Measurements from ENCODE around the gene BOD1L2.

BOD1L2 gene

DNA sequence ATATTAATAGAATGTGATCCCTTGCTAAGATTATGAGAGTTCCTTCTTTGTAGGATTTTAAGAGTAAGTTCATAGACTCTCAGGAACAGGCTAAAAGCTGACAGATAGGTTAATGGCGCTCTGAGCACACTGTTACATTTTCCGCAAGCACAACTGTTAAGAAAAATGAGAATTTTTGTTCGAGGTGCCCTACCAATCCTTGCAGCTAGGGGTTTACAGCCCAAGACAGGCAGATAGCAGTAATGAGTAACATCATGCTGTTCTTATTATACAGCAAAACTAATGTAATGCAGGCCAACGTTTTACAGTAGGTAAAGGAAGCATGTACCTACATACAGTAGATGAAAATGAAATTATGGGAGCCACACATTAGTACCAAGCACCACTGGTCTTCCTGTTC, 11.2 kb upstream of the BOD1L2 start:
- H3K9me3 Mint-ChIP-seq: no peaks in the 10 kb centered on the region
- H3K4me3 Mint-ChIP-seq: no peak overlapping the region
- H3K4me1 Mint-ChIP-seq: no peaks in the 10 kb centered on the region
- DNase-seq (ENCODE audit: low spot score in 2 of 2) (no peak), ATAC-seq (replicated peaks; ENCODE audit: extremely low read depth, poor library complexity, severe bottlenecking) (no peak)
- H3K27ac Mint-ChIP-seq (ENCODE audit: low read depth): no peak overlapping the region
- no peaks in the 10 kb centered on the region for H3K36me3 Mint-ChIP-seq (ENCODE audit: insufficient read depth)
- H3K27me3 Mint-ChIP-seq: peaks cover 19% of the 10 kb centered on the region

DNA sequence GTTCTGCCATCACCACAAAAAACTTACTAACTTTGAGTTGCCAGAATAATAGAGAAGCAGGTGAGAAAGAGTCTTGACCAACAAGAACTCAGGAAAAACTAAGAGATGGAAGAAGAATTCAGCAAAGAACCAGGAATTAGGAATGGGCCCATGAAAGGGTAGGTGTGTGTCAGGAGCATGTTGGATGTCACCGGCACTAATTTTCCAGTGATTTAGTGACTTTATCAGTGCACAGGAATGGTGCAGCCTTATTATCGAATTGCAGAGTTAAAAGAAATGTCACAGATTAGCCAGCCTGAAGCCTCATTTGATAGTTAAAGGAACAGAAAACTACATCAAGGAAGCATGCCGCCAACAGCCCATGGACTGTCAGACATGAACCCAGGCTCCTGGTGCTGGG, 9.0 kb upstream of the BOD1L2 start:
- Mint-ChIP-seq H3K4me3 (no peak overlapping the region), H3K27me3 (peaks cover 9% of the 10 kb centered on the region), H3K27ac (ENCODE audit: low read depth) (no peak overlapping the region), H3K4me1 (no peaks in the 10 kb centered on the region), H3K36me3 (ENCODE audit: insufficient read depth) (no peaks in the 10 kb centered on the region), H3K9me3 (no peaks in the 10 kb centered on the region)
- DNase-seq (ENCODE audit: low spot score in 2 of 2) (no peak), ATAC-seq (replicated peaks; ENCODE audit: extremely low read depth, poor library complexity, severe bottlenecking) (no peak)

DNA sequence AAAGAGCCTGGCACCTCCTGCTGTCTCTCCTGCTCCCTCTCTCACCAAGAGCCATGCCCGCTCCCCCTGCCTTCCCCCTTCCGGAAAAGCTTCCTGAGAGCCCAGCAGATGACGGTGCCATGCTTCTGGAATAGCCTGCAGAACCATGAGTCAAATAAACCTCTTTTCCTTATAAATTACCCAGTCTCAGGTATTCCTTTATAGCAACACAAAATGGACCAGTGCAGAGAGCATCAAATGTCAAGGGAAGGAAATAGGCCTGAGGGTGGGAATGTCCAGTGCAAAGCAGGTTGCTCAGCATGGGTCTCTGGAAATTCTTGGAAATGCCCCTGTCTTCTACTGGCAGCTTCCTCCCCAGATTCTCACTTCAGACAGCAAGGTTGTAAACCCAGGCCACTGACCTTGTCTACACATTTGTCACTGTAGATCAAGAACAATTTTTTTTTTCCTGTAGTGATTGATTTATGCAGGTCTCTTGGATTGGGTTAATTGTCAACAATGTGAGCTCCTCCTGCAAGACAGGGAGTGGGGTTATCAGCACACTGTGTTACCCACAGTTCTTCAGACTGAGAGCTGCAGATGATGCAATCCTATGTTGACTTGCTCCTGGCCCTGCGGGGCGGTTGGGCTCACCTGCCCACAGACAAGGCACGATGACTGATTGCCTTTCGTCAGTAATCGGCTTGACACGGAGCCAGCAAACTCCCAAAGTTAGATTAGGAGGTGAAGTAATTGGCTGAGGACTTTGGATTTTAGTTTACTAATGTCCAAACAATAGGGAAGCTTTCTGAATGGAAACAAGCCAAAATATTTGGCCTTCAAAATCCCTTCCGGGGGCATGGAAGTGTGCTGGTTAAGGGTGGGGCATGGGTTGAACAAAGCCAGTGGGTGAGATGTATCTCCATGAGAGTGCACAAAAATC, 5.4 kb upstream of the BOD1L2 start:
- ATAC-seq (replicated peaks; ENCODE audit: extremely low read depth, poor library complexity, severe bottlenecking) (no peak), DNase-seq (ENCODE audit: low spot score in 2 of 2) (no peak)
- H3K4me3 Mint-ChIP-seq: no peak overlapping the region
- no peaks in the 10 kb centered on the region for H3K4me1 Mint-ChIP-seq
- no peaks in the 10 kb centered on the region for H3K9me3 Mint-ChIP-seq
- peaks cover 15% of the 10 kb centered on the region for H3K27me3 Mint-ChIP-seq
- H3K36me3 Mint-ChIP-seq (ENCODE audit: insufficient read depth): no peaks in the 10 kb centered on the region
- no peak overlapping the region for H3K27ac Mint-ChIP-seq (ENCODE audit: low read depth)

DNA sequence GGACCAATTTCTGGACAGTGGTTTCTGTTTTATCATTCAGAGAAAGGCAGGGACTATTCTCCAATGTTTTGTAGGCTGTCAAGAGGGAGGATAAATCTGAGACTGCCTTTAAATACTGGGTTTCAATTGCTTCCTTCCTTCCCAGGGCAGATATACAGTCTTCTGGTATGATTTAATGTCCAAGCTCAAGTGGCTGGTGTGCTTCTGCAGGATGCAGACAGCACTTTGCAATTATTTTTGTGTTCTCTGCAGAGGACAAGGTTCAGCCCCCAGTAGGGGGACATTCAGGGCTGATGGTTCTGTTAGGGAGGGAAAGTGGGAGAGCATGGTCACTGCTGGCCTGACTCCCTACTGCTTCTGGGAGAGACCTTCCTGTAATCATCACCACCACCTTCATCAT, 4.6 kb upstream of the BOD1L2 start:
- no peak overlapping the region for H3K27ac Mint-ChIP-seq (ENCODE audit: low read depth)
- peaks cover 15% of the 10 kb centered on the region for H3K27me3 Mint-ChIP-seq
- H3K9me3 Mint-ChIP-seq: no peaks in the 10 kb centered on the region
- H3K4me3 Mint-ChIP-seq: no peak overlapping the region
- no peaks in the 10 kb centered on the region for H3K36me3 Mint-ChIP-seq (ENCODE audit: insufficient read depth)
- no peaks in the 10 kb centered on the region for H3K4me1 Mint-ChIP-seq
- DNase-seq (ENCODE audit: low spot score in 2 of 2): no peak
- no peak for ATAC-seq (replicated peaks; ENCODE audit: extremely low read depth, poor library complexity, severe bottlenecking)

DNA sequence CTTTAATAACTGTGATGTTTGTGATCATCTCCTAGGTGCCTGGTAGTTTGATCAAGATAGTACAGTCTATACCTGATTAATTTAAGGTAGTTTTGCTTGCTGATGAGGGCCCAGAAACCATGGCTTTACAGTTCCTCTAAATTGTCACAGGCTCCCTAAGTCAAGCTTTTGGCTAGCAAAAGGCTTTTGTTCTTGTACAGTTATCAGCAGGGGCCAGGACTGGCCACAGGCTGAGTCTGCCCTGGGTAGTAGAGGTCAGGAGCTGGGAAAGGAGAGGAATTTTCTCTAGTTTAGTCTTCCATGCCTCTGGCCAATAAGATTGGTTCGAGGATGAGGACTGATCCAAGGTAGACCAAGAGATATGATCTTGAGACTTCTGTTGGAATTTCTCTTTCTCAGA, 3.6 kb upstream of the BOD1L2 start:
- H3K27me3 Mint-ChIP-seq: peaks cover 15% of the 10 kb centered on the region
- H3K27ac Mint-ChIP-seq (ENCODE audit: low read depth): no peak overlapping the region
- ATAC-seq (replicated peaks; ENCODE audit: extremely low read depth, poor library complexity, severe bottlenecking): no peak
- no peak overlapping the region for H3K4me3 Mint-ChIP-seq
- no peaks in the 10 kb centered on the region for H3K4me1 Mint-ChIP-seq
- H3K36me3 Mint-ChIP-seq (ENCODE audit: insufficient read depth): no peaks in the 10 kb centered on the region
- no peak for DNase-seq (ENCODE audit: low spot score in 2 of 2)
- H3K9me3 Mint-ChIP-seq: no peaks in the 10 kb centered on the region

DNA sequence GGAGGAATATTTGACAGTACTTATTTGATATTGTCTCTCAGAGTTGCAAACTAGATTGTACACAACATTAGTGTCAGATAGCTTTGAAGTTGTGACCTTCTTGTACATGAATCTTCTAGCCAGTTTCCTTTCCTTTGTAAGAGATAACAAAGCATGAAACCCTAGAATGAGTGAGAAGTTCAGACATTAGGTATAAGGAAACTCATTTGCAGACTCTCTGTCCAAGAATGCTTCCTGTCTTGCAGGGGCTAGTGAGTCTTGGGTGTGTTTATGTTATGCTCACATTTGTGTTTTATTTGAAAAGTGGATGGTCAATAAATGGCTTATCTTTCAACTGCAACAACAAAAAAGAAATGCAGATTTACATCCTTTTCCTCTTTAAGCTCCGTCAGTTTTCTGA, 1.4 kb downstream of the BOD1L2 start:
- Mint-ChIP-seq H3K9me3 (no peaks in the 10 kb centered on the region), H3K4me3 (no peak overlapping the region), H3K27ac (ENCODE audit: low read depth) (no peak overlapping the region), H3K36me3 (ENCODE audit: insufficient read depth) (no peaks in the 10 kb centered on the region), H3K4me1 (peaks cover 6% of the 10 kb centered on the region), H3K27me3 (peaks cover 43% of the 10 kb centered on the region)
- no peak for ATAC-seq (replicated peaks; ENCODE audit: extremely low read depth, poor library complexity, severe bottlenecking)
- no peak for DNase-seq (ENCODE audit: low spot score in 2 of 2)

DNA sequence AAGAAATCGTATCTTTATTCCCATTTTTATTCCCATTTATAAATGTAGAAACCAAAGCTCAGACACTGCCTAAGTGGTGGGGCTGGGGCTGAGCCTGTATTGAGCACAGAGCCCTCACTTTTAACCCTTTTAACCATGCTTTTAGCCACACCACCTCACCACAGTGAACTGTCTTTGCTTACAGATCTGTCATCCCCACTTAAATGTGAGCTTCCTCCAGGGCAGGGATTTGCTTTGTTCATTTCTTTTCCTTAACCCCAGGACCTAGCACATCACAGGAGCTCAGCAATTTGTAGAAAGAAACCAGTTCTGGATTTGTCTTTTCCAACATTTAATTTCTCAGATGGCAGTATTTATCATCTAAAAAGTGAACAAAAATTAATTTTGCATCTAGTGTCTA, 2.2 kb downstream of the BOD1L2 start:
- H3K4me3 Mint-ChIP-seq: no peak overlapping the region
- no peak for DNase-seq (ENCODE audit: low spot score in 2 of 2)
- H3K27me3 Mint-ChIP-seq: peaks cover 42% of the 10 kb centered on the region
- H3K27ac Mint-ChIP-seq (ENCODE audit: low read depth): no peak overlapping the region
- no peak for ATAC-seq (replicated peaks; ENCODE audit: extremely low read depth, poor library complexity, severe bottlenecking)
- no peaks in the 10 kb centered on the region for H3K9me3 Mint-ChIP-seq
- H3K4me1 Mint-ChIP-seq: peaks cover 6% of the 10 kb centered on the region
- no peaks in the 10 kb centered on the region for H3K36me3 Mint-ChIP-seq (ENCODE audit: insufficient read depth)

DNA sequence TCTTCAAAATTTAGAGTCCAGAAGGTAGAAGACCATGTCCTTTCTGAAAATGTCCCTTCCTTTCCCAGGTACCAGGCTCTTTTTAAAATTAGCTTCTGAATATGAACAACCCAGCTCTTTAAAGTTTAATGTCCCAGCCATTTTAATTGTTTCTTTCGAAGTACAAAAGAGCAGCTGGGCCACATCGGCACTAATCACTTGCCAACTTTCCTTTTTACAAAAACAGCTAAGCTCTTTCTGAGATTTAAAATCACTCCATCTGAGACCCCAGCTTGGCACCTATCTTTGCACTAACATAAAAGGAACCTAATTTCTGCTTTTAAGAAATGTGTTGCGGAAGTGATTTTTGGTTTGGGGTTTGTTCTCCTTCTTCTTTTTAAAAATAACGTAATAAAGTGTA, 2.6 kb downstream of the BOD1L2 start:
- H3K4me1 Mint-ChIP-seq: peaks cover 6% of the 10 kb centered on the region
- ATAC-seq (replicated peaks; ENCODE audit: extremely low read depth, poor library complexity, severe bottlenecking) (no peak), DNase-seq (ENCODE audit: low spot score in 2 of 2) (no peak)
- H3K9me3 Mint-ChIP-seq: no peaks in the 10 kb centered on the region
- peaks cover 37% of the 10 kb centered on the region for H3K27me3 Mint-ChIP-seq
- H3K36me3 Mint-ChIP-seq (ENCODE audit: insufficient read depth): no peaks in the 10 kb centered on the region
- H3K4me3 Mint-ChIP-seq: no peak overlapping the region
- no peak overlapping the region for H3K27ac Mint-ChIP-seq (ENCODE audit: low read depth)

DNA sequence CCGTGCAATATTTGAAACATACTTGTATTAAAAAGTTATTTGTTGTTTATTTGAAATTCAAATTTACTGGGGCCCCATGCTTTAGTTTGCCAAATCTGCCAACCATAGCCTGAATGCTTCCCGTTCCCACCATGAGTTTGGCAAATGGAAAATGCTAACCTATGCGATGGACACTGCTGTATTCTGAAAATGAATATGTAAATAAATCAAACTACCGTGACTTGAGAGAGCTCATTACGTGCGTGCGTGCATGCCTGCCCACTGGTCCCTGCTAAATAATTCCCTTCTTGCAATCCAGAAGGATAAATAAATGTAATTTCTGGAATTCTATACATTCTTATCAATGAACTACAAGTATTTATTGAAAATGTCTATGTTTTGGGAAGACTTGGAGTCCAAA, 3.2 kb downstream of the BOD1L2 start:
- H3K4me3 Mint-ChIP-seq: no peak overlapping the region
- no peak for DNase-seq (ENCODE audit: low spot score in 2 of 2)
- no peaks in the 10 kb centered on the region for H3K9me3 Mint-ChIP-seq
- ATAC-seq (replicated peaks; ENCODE audit: extremely low read depth, poor library complexity, severe bottlenecking): no peak
- H3K27ac Mint-ChIP-seq (ENCODE audit: low read depth): no peak overlapping the region
- H3K4me1 Mint-ChIP-seq: peaks cover 6% of the 10 kb centered on the region
- no peaks in the 10 kb centered on the region for H3K36me3 Mint-ChIP-seq (ENCODE audit: insufficient read depth)
- peaks cover 32% of the 10 kb centered on the region for H3K27me3 Mint-ChIP-seq

DNA sequence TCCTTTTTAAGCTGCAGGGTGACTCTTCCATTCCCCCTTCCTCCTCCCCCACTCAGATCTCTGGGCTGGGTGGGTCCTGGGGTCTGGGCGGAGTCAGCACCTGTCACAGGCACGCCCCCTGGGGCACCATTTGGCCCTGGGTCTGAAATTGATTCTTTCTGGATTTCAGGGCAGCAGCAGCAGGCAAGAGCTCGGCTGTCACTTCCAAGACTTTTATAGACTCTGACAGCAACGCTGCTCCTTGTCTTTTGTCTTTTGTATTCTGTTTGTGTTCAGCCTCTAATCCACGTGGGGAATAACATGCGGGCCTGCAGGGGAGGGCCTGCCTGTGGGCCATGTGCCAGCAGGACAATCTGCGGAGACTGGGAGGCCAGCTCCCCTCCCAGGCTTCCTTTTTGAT, 3.9 kb downstream of the BOD1L2 start:
- Mint-ChIP-seq H3K4me3 (no peak overlapping the region), H3K36me3 (ENCODE audit: insufficient read depth) (no peaks in the 10 kb centered on the region), H3K4me1 (peaks cover 6% of the 10 kb centered on the region), H3K27me3 (peaks cover 32% of the 10 kb centered on the region), H3K27ac (ENCODE audit: low read depth) (no peak overlapping the region), H3K9me3 (no peaks in the 10 kb centered on the region)
- no peak for DNase-seq (ENCODE audit: low spot score in 2 of 2)
- no peak for ATAC-seq (replicated peaks; ENCODE audit: extremely low read depth, poor library complexity, severe bottlenecking)

DNA sequence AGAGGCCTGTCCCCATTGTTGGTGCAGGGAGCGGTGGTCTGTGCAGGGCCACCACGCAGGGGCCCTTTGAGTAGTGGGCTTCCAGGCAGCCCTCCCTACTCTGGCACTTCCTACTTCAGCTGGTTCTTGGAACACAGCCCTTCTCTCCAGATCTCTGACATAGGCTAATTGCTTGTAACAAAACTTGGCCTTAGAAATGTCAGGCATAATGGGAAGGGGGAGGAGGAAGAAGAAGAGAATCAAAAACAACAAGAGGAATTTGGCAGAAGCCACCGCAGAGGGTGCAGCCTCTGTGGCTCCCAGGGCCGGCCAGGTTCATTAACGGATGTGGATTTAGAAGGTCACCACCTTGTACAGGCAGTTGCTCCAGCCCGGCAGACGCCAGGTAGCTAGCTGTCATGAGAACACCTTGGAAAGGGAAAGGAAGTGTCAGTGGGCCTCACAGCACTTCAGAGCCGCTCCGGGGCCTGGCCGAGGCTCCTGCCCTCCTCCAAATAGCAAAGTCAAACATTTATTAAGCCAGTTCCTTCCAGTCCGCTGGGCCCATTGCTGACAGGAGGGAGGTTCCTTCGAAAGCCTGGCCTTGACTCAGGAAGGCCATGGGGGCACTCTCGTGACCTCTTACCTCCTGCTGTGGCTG, 7.4 kb downstream of the BOD1L2 start:
- H3K36me3 Mint-ChIP-seq (ENCODE audit: insufficient read depth): no peaks in the 10 kb centered on the region
- DNase-seq (ENCODE audit: low spot score in 2 of 2): no peak
- H3K4me1 Mint-ChIP-seq: peaks cover 6% of the 10 kb centered on the region
- no peaks in the 10 kb centered on the region for H3K9me3 Mint-ChIP-seq
- no peak for ATAC-seq (replicated peaks; ENCODE audit: extremely low read depth, poor library complexity, severe bottlenecking)
- no peak overlapping the region for H3K4me3 Mint-ChIP-seq
- no peak overlapping the region for H3K27ac Mint-ChIP-seq (ENCODE audit: low read depth)
- peaks cover 32% of the 10 kb centered on the region for H3K27me3 Mint-ChIP-seq

DNA sequence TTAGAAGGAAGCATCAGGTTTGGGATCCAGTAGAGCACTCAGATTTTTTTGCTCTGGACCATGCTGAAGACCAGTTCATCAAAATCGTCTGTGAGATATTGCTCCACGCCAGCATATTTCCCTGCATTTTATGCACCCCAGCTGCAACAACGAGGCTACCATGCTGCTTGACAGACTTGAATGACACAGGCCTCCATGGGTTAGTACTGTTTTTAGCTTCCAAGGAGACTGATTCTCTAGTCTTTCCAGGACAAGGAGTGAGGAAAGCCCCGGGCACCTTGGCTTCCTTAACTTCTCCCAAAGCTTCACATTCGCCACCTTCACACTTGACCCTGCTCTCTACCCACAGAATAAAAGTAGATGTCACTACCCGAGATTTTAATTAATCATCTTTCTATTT, 17.5 kb downstream of the BOD1L2 start:
- Mint-ChIP-seq H3K36me3 (ENCODE audit: insufficient read depth) (no peaks in the 10 kb centered on the region), H3K9me3 (peaks cover 10% of the 10 kb centered on the region), H3K27me3 (peaks cover 13% of the 10 kb centered on the region), H3K4me3 (no peak overlapping the region), H3K4me1 (no peaks in the 10 kb centered on the region), H3K27ac (ENCODE audit: low read depth) (no peak overlapping the region)
- ATAC-seq (replicated peaks; ENCODE audit: extremely low read depth, poor library complexity, severe bottlenecking) (no peak), DNase-seq (ENCODE audit: low spot score in 2 of 2) (no peak)

DNA sequence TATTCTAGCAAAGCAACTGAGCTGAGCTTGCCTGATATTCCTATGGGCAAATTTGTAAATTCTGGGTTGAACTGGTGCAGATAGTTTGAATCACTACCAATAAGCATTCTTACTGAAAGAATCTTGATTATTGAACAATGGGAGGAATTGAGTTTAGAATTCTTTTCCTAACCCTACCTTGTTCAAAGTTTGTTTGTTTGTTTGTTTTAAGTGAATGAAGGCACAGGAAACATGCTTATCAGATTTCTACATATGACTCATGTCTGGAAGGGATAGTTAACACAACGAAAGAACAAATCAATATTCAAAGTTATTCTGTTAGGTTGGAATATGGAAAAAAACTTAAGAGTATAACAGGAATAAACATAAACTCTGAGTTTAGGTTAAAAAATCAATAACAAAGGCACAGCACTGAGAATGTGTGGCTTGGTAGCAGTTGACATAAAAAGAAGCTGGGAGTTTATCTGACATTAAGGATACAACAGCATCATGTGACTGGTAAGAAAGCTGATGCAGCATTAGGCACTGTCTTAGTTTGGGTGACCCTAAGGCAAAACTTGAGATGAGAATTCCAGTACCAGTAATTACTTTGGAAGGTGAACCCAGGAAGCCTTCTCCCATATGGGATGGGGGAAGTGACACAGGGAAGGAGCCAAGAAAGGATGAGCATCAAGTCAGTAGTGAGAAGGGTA, 20.9 kb downstream of the BOD1L2 start:
- DNase-seq (ENCODE audit: low spot score in 2 of 2): no peak
- H3K4me1 Mint-ChIP-seq: no peaks in the 10 kb centered on the region
- H3K36me3 Mint-ChIP-seq (ENCODE audit: insufficient read depth): no peaks in the 10 kb centered on the region
- peaks cover 10% of the 10 kb centered on the region for H3K9me3 Mint-ChIP-seq
- peaks cover 13% of the 10 kb centered on the region for H3K27me3 Mint-ChIP-seq
- ATAC-seq (replicated peaks; ENCODE audit: extremely low read depth, poor library complexity, severe bottlenecking): no peak
- no peak overlapping the region for H3K4me3 Mint-ChIP-seq
- H3K27ac Mint-ChIP-seq (ENCODE audit: low read depth): no peak overlapping the region
